NCI-H146 treated with DMSO at 0.1 percent for 48 hours (cell line): ENCODE data around the gene DTNB.

ENCODE experiments used
- DNase-seq: peaks from one replicate; lab custom pipeline; 2025; ENCODE audit not compliant: unreplicated experiment; lab: John Stamatoyannopoulos, UW

The DTNB gene

DNA sequence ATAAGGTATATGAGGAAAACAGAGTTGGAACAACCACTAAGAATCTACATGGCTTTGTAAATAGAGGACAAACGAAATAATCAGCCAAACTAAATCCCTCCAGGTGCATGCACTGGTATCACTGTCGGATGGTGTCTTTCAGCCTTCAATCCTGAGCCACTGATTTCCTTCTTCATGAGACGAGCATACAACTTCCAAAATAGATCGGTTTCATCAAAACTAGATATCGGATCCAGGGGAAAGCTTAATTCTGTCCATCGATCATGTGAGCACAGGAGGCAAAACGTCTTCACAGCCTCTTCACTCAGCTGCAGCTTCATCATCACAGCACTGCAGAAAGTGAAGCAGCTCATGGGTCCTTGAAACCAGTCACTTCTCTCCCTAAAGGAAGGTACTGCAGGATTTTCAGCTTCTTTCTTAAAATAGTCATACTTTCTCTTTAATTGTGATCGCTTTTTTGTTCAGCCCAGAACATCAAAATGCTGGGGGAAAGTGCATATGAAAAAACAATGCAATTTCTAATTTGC is 80.5 kb downstream of the DTNB start:
- DNase-seq: no peak

GRCh38 chr2:25590921-25591505 is 82.4 kb downstream of the DTNB start:
- no peak for DNase-seq

GRCh38 chr2:25589676-25590205 is 83.6 kb downstream of the DTNB start:
- no peak for DNase-seq

GRCh38 chr2:25588576-25588975 is 84.8 kb downstream of the DTNB start:
- DNase-seq: no peak

DNA sequence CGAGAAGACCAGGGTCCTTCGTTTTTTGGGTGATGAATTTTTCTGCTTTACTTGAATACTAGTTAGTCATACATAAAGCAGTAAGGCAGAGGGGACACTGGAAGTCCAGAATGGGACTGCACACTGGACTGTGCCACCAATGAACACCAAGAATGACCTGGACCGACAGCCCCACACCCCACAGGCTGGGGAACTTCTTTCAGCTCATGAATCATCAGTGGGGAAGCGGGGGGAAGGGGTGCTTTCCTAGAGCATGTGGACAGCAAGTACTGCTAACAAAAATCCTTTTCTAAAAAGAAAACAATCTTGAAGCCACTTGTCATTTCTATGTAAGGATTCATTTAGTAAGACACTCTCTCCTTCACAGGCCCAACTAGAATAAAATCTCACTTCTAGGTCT is 86.0 kb downstream of the DTNB start:
- no peak for DNase-seq

DNA sequence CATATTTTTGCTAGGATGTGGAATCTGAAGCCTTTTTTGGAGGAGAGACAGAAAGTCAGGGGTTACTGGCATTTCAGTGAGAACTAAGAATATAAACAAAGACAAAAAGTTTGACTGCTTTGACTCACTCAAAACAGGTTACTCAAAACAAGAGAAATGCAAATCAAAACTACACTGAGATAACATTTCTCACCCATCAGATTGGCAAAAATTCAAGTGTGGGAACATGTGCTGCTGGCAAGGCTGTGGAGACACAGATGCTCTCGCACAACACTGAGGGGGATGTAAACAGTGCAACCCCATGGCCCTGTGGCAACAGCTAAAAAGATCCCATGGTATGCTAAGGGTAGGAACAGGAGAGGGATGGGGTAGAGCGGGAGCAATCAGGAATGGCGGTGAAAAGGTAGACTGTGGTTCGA is 86.6 kb downstream of the DTNB start:
- DNase-seq: no peak

DNA sequence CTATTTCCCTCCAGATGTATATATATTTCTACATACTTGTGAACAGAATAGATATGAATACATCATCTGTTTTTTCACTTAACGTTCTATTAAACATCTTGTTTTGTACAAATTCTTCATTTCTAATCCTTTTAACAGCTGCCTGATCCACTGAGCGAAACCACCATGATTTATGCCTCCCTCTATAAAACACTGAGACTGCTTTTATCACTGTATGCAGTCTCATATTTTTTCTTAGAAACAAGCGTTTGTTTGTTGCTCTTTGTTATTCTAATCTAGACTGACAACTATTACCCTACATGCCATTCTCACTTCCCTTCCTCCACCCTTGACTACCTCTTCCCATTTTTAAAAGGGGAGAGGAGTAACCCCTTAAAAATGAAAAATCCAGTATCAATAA is 88.2 kb downstream of the DTNB start:
- DNase-seq: no peak

DNA sequence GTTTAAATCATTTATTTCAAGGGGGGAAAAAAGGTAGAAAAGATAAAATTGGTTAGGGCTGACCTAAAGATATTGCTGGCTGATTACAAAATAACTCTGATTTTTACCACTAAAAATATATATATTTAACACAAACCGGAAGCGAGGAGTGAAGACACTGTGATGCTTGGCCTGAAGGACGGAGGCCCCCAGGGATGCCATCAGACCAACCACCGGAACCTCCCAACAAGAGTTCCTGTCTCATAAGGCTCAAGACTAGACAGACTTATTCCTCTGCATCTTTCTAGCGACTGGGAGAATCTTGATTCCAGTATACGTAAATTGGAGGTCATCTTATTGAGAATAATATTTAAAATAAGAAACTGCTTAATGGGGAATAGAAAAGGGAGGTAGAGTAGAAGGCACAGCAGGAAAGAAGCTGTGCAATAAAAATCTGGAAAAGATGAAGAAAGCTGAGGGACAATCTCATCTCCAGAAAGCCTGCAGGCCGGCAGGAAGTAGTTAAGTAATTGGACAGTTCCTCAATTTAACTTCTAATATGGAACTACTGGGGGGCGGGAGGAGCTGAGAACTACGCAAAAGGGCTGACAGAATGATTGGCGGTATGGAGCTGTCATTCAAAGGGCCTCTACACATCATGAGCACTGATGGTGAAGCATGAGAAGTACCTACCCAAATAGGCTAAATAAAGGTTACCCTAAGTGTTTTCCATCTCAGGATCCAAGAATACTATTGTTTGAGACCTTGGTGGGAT is 91.1 kb downstream of the DTNB start:
- DNase-seq: no peak

DNA sequence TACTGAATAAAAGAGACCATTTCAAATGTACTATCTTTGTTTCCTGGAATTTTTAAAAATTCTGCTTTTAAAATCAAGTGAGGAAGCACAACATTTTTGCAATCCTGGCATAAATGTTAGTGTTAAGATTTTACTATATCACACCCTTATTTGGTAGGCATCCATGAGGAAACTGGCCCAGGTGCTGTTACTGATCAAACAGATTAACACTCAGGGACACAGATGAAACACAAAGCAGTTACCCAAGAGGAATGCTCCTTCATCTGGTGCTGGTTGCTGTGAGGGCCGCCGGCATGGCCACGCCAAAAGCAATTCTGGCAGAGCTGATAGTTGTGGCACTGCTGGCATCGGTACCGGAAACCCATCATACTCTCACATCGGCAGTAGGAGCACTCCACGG is 96.8 kb downstream of the DTNB start:
- no peak for DNase-seq

GRCh38 chr2:25572638-25573037 is 100.7 kb downstream of the DTNB start:
- DNase-seq: no peak

GRCh38 chr2:25570161-25570845 is 103.1 kb downstream of the DTNB start:
- no peak for DNase-seq

DNA sequence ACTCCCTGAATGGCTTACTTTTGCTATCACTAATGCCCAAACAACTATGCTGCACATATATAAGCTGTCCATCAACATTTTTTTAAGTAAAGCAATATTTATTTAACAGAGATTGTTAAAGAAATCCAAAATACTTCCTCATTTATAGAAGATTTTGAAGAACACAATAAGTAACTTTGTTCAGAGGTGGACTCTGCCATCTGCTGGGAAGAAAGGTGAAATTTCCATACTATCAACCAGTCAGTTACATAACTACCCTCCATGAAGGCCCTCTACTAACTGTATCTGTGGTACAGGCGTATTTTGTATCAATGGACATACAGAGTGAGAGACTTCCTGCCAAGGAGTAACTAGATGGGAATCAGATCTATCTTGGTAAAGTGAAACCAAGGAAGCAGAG is 106.0 kb downstream of the DTNB start:
- DNase-seq: no peak

GRCh38 chr2:25566694-25567093 is 106.7 kb downstream of the DTNB start:
- DNase-seq: no peak

DNA sequence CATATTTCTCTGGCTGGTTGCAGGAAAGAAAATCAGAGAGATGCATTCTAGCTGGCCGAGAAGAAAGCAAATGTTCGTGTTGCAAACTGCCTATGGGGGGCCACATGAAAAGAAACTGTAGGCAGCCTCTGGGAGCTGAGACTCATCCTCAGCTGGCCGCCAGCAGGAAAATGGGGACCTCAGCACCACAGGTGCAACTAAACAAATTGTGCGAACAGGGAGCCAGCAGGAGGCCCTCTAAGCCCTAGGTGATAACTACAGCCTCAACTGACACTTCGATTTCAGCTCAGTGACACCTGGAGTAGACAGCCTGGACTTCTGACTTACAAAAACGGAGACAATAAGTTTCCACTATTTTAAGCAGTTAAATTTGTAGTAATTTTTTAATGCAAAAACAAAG is 107.3 kb downstream of the DTNB start:
- DNase-seq: peak; percentile 82

DNA sequence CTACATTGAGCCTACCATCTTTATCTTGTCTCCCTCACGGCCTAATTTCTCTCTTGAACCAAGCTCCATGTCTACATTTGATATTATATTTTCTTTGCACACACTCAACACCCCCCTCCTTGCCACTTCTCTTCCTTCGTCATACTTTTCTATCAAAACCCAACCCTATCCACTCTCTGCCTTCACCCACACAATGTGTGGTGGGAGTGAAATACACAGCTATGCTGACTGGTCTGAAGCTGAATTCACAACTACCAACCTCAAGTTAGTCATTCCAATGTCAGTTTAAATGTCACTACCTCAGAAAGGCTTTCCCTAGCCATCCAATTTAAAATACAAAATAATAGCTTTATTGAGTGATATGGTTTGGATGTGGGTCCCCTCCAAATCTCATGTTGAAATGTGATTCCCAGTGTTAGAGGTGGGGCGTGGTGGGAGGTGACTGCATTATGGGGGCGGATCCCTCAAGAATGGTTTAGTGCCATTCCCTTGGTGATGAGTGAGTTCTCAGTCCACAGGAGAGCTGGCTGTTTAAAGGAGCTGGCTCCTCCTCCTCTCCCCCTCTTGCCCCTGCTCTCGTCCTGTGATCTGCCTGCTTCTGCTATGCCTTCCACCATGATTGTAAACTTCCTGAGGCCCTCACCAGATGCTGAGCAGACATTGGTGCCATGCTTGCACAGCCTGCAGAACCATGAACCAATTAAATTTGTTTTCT is 112.1 kb downstream of the DTNB start:
- no peak for DNase-seq

DNA sequence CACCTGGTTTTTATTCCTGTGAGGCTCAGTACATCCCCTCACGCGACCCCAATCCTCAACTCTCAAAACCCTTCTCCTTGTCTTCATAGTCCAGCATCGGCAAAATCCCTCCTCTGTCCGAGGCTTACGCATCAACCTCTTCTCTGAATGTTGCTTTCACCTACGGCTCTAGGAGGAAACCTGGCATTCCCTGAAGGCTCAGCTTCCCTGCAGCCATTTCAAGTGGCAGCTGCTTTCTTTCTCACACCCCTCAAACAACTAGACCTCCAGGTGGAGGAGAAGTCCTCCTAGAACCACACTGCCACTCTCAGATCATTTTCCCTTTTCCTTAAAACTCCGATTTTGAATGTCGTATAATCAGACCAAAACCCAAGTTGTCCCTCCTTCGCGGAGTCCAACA is 114.2 kb downstream of the DTNB start:
- DNase-seq: no peak

GRCh38 chr2:25558262-25558661 is 115.1 kb downstream of the DTNB start:
- DNase-seq: no peak

GRCh38 chr2:25557179-25558036 is 116.0 kb downstream of the DTNB start:
- no peak for DNase-seq

DNA sequence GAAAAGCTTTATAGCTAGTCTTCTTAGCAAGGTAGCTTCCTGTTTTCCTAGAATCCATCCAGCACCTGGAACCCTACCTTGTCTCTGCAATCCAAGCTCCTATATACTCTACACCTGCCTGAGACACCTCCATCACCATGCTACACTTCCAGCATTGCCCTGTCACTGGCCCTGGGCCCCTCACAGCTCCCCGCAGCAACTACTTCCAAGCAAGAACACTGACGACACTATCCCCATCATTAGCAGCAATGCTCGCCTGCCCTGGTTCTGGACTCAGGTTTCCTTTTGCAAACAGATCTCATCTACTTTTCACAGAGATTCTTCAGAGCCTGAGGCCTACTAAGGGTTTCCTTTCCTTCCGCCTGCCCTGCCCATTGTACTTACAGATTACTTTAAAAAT is 121.1 kb downstream of the DTNB start:
- no peak for DNase-seq

DNA sequence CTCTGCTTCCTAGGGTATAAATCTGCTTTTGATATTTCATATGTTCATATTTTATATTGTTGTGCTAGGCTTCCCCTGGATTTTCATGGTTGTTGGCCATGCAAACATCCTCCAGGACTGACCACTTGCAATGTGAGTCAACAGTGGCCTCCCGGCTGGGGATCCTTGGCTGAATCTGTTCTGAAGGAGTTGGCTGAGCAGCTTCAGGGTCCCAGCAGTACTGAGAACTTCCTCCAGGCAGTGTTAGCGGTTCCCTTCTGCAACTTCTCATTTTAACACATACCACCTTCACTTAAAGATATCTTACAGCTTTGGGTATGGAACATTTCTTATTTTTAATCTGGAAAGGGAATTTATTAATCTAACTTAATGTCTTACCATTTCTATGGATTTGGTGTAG is 122.1 kb downstream of the DTNB start:
- no peak for DNase-seq
